Globus pallidus (tissue), 1 donor: ENCODE data around the gene ZBTB8OS.
"Not testable (repeated sequence)": the region's sequence is repeated elsewhere in the genome, so short reads cannot be mapped to it uniquely, and the experiment has no call there.

Experiments
- DNase-seq: peaks from one replicate; pipeline ENCODE4 v3.0.0-alpha.2; 2015; ENCODE audit warnings: low spot score

Gene ZBTB8OS

GRCh38 chr1:32650752-32651460, 556 bp upstream of the ZBTB8OS start, which contains the start of gene RBBP4:
Gene RBBP4 (plus strand): TSS chr1:32651208. CDS start chr1:32651307, 99 bp downstream.
- peak; percentile 96 for DNase-seq

GRCh38 chr1:32647308-32648134, 2.8 kb downstream of the ZBTB8OS start:
- DNase-seq = no peak

DNA sequence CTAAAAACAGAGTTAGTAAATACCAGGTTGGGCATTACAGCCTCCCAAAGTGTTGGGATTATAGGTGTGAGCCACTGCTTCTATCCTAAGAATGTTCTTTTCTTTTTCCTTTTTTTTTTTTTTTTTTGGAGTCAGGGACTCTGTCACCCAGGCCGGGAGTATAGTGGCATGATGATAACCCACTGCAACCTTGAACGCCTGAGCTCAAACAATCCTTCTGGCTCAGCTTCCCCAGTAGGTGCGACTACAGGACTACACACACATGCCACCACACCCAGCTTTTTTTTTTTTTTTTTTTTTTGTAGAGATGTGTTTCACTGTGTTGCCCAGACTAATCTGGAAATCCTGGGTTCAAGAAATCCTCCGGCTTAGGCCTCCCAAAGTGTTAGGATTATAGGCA, 5.9 kb downstream of the ZBTB8OS start:
- DNase-seq = no peak

GRCh38 chr1:32642292-32642827, 8.0 kb downstream of the ZBTB8OS start:
- DNase-seq = not testable (repeated sequence)

- no peak for DNase-seq
These were observed 10.8 kb downstream of the ZBTB8OS start for GRCh38 chr1:32639489-32640075.

GRCh38 chr1:32636914-32637645, 13.3 kb downstream of the ZBTB8OS start:
- no peak for DNase-seq

DNA sequence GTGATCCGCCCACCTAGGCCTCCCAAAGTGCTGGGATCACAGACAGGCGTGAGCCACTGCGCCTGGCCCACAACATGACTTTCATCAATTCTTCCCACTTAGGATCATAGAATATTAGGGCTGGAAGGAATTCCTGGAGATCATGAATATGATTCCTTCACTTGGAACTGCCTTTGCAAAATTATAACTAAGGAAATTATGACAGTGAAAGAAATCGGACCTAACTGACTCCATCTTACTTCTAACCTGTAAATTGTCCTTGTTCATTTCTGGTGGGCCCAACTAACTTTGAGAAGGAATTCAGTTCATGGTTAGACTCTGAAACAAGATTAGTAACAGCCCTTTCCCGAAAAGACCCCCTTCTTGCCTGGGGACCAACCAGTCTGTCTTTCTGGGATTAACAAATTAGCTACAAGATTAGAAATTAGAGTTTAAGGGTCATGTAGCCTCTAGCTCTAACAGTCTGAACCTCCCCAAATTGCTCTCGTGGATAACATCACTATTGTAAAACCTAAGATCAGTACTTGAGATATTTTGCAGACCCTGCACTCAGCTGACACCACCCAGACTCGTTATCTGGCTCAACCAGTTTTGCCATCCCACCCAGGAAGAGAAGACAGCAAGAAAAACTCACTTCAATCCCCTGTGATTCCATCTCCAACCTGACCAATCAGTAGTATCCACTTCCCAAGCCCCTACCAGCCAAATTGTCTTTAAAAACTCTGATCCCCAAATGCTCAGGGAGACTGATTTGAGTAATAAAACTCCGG, 14.7 kb downstream of the ZBTB8OS start:
- no peak for DNase-seq

- no peak for DNase-seq
These were observed 17.5 kb downstream of the ZBTB8OS start for GRCh38 chr1:32632829-32633228.

GRCh38 chr1:32630173-32630572, 20.2 kb downstream of the ZBTB8OS start:
- DNase-seq = not testable (repeated sequence)

GRCh38 chr1:32627596-32628162, 22.7 kb downstream of the ZBTB8OS start:
- no peak for DNase-seq

DNA sequence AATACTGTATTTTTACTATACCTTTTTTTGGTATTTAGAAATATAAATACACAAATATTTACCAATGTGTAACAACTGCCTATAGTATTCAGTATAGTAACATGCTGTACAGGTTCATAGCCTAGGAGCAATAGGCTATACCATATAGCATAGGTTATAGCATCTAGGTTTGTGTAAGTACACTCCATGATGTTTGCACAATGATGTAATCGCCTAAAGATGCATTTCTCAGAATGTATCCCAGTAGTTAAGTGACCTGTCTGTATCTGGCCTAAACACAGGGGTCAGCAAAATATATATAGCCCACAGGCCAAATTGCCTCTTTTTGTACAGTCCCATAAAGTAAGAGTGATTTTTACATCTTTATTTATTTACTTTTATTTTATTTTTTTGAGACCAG, 24.2 kb downstream of the ZBTB8OS start:
- no peak for DNase-seq

DNA sequence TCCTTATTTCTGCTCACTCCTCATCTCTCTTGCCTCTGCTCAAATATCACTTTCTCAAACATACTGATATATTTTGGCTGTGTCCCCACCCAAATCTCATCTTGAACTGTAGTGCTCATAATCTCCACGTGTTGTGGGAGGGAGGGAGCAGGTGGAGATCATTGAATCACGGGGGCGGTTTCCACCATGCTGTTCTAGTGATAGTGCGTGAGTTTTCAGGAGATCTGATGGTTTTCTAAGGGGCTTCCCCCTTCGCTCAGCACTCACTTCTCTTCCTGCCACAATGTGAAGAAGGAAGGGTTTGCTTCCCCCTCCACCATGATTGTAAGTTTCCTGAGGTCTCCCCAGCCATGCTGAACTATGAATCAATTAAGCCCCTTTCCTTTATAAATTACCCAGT, 26.6 kb downstream of the ZBTB8OS start:
- DNase-seq = no peak

- no peak for DNase-seq
These were observed 27.3 kb downstream of the ZBTB8OS start for GRCh38 chr1:32622806-32623681.

DNA sequence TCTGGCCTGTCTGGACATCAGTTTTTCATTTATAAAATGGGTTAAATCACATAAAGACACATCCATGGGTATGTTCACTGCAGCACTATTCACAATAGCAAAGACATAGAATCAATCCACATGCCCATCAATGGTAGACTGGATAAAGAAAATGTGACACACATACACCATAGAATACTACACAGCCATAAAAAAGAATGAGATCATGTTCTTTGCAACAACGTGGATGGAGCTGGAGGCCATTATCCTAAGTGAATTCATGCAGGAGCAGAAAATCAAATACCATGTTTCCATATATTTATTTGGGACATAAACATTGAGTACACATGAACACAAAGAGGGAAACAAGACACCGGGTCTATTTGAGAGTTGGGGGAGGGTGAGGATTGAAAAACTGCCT, 28.1 kb downstream of the ZBTB8OS start:
- DNase-seq = no peak

- peak; percentile 23 for DNase-seq
These were observed 30.5 kb downstream of the ZBTB8OS start for GRCh38 chr1:32619701-32620485.

GRCh38 chr1:32618673-32619221, 31.6 kb downstream of the ZBTB8OS start:
- no peak for DNase-seq

DNA sequence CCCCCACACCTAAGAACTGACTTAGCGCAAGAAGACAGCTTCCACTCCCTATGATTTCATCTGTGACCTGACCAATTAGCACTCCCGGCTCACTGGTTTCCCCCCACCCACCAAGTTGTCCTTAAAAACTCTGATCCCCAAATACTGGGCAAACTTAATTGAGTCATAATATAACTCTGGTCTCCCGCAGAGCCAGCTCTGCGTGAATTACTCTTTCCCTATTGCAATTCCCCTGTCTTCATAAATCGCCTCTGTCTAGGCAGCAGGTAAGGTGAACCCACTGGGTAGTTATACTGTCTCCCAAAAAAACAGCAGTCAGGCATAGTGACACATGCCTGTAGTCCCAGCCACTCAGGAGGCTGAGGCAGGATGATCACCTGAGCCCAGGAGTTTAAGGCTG, 36.9 kb downstream of the ZBTB8OS start:
- no peak for DNase-seq

GRCh38 chr1:32612189-32612881, 38.0 kb downstream of the ZBTB8OS start:
- DNase-seq = peak; percentile 86
